Glutamatergic neuron (in vitro differentiated cells): Measurements from ENCODE around the gene MYOZ1. TPM values are rescaled to one million over a fixed set of nuclear protein-coding genes. Genes with fewer than 3 reads are reported as not detected.
"Not testable (repeated sequence)": the region's sequence is repeated elsewhere in the genome, so short reads cannot be mapped to it uniquely, and the experiment has no call there.

Experiments
- DNase-seq: peaks from one replicate; pipeline ENCODE4 v3.0.0; 2022
- H3K27ac Mint-ChIP-seq: one replicate; pipeline ENCODE4 v1.8.0; 2020; ENCODE audit warnings: mild to moderate bottlenecking, mixed read lengths, inconsistent platforms; ENCODE audit not compliant: unreplicated experiment
- H3K27me3 Mint-ChIP-seq: one replicate; pipeline ENCODE4 v1.8.0; 2020; ENCODE audit warnings: mild to moderate bottlenecking, moderate library complexity, mixed read lengths, inconsistent platforms; ENCODE audit not compliant: unreplicated experiment
- H3K36me3 Mint-ChIP-seq: one replicate; pipeline ENCODE4 v1.8.0; 2020; ENCODE audit warnings: mild to moderate bottlenecking, mixed read lengths, inconsistent platforms; ENCODE audit not compliant: unreplicated experiment
- H3K4me1 Mint-ChIP-seq: one replicate; pipeline ENCODE4 v1.8.0; 2020; ENCODE audit warnings: mild to moderate bottlenecking, low read depth, mixed read lengths, inconsistent platforms; ENCODE audit not compliant: unreplicated experiment
- H3K4me3 Mint-ChIP-seq: one replicate; pipeline ENCODE4 v1.8.0; 2020; ENCODE audit warnings: mild to moderate bottlenecking, mixed read lengths, inconsistent platforms; ENCODE audit not compliant: unreplicated experiment
- H3K9me3 Mint-ChIP-seq: one replicate; pipeline ENCODE4 v1.8.0; 2020; ENCODE audit warnings: mild to moderate bottlenecking, moderate library complexity, mixed read lengths, inconsistent platforms; ENCODE audit not compliant: unreplicated experiment
- CTCF ChIP-seq: fragments of 200-600 bp; sonication (generic); IDR thresholded peaks from one replicate; pipeline ENCODE4 v1.5.0; 2021; ENCODE audit not compliant: partially characterized antibody, unreplicated experiment
- total RNA-seq: library from RNA; stranded (reverse); fragmentation: NEBNext Ultra II Directional; extraction: Animal tissue kit (Norgen Biotek cat#: 25700); gene quantifications from one replicate; pipeline ENCODE4 v1.2.1, GENCODE V29; 2021; ENCODE audit not compliant: unreplicated experiment

Gene MYOZ1
- total RNA-seq, 1 donor from 2014 or later: 0.64 TPM

- TF ChIP-seq CTCF: no peak
- Mint-ChIP-seq H3K9me3 (no peaks in the 10 kb centered on the region), H3K36me3 (no peaks in the 10 kb centered on the region), H3K4me1 (no peaks in the 10 kb centered on the region), H3K4me3 (no peak overlapping the region), H3K27me3 (peaks cover 2% of the 10 kb centered on the region), H3K27ac (no peak overlapping the region)
- DNase-seq: no peak
Observed at GRCh38 chr10:73623056-73623455, 18.2 kb downstream of the MYOZ1 start.

DNA sequence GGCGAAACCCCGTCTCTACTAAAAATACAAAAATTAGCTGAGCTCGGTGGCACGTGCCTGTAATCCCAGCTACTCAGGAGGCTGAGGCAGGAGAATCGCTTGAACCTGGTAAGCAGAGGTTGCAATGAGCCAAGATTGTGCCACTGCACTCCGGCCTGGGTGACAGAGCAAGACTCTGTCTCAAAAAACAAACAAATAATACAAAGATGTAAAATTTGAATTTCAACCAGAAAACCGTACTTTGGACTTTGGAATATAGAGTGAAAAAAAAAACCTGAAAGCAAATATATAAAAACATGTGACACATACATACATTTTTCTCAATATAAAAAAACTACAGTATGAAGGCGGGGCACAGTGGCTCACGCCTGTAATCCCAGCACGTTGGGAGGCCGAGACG, 20.3 kb downstream of the MYOZ1 start:
- not testable (repeated sequence) for DNase-seq, H3K36me3 Mint-ChIP-seq, H3K4me1 Mint-ChIP-seq, H3K4me3 Mint-ChIP-seq, H3K9me3 Mint-ChIP-seq, H3K27me3 Mint-ChIP-seq, H3K27ac Mint-ChIP-seq

DNA sequence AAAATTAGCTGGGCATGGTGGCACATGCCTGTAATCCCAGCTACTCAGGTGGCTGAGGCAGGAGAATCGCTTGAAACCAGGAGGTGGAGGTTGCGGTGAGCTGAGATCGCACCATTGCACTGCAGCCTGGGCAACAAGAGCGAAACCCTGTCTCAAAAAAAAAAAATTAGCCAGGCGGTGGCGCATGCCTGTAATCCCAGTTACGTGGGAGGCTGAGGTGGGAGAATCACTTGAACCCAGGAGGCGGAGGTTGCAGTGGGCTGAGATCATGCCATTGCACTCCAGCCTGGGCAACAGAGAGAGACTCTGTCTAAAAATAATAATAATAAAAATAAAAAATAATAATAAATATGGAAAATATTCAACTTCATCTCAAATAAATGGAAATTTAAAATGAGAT, 24.1 kb downstream of the MYOZ1 start:
- not testable (repeated sequence) for H3K36me3 Mint-ChIP-seq, DNase-seq, H3K4me3 Mint-ChIP-seq, H3K27ac Mint-ChIP-seq, H3K9me3 Mint-ChIP-seq, H3K4me1 Mint-ChIP-seq, H3K27me3 Mint-ChIP-seq

DNA sequence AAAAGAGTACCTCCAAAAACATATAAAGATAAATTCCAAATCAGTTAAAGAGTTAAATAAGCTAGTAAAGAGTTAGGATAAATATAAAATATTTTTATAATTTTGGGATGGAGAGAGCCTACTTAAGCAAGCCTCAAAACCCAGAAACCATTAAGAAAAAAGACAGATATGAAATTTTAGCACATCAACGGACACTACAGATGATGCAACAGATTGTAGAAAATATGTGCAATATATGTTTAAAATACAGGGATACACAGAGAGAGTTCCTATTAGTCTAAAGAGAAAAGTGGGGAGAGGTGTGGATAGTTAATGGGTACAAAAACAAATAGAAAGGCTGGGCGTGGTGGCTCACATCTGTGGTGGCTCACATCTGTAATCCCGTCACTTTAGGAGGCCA, 26.6 kb downstream of the MYOZ1 start:
- H3K4me3 Mint-ChIP-seq: no peak overlapping the region
- H3K27me3 Mint-ChIP-seq: no peaks in the 10 kb centered on the region
- TF ChIP-seq CTCF: no peak
- H3K36me3 Mint-ChIP-seq: no peaks in the 10 kb centered on the region
- no peaks in the 10 kb centered on the region for H3K9me3 Mint-ChIP-seq
- no peak for DNase-seq
- H3K4me1 Mint-ChIP-seq: no peaks in the 10 kb centered on the region
- H3K27ac Mint-ChIP-seq: no peak overlapping the region

- Mint-ChIP-seq H3K9me3 (no peaks in the 10 kb centered on the region), H3K36me3 (no peaks in the 10 kb centered on the region), H3K27ac (no peak overlapping the region), H3K4me3 (no peak overlapping the region), H3K4me1 (no peaks in the 10 kb centered on the region), H3K27me3 (no peaks in the 10 kb centered on the region)
- no peak for DNase-seq
- no peak for TF ChIP-seq CTCF
Observed at GRCh38 chr10:73609116-73609515, 32.2 kb downstream of the MYOZ1 start.

GRCh38 chr10:73601486-73601921, 39.8 kb downstream of the MYOZ1 start:
- no peak for DNase-seq
- H3K27me3 Mint-ChIP-seq: no peaks in the 10 kb centered on the region
- TF ChIP-seq CTCF: no peak
- no peak overlapping the region for H3K4me3 Mint-ChIP-seq
- no peaks in the 10 kb centered on the region for H3K36me3 Mint-ChIP-seq
- no peaks in the 10 kb centered on the region for H3K9me3 Mint-ChIP-seq
- peaks cover 7% of the 10 kb centered on the region for H3K4me1 Mint-ChIP-seq
- no peak overlapping the region for H3K27ac Mint-ChIP-seq
